ENCODE data around the gene RUBCN. TPM values are rescaled to one million over a fixed set of nuclear protein-coding genes. Genes with fewer than 3 reads are reported as not detected.

RUBCN gene
- polyA plus RNA-seq, 1 of the 3 experiments (the other 2 are of a cell fraction): 14.9 TPM

DNA sequence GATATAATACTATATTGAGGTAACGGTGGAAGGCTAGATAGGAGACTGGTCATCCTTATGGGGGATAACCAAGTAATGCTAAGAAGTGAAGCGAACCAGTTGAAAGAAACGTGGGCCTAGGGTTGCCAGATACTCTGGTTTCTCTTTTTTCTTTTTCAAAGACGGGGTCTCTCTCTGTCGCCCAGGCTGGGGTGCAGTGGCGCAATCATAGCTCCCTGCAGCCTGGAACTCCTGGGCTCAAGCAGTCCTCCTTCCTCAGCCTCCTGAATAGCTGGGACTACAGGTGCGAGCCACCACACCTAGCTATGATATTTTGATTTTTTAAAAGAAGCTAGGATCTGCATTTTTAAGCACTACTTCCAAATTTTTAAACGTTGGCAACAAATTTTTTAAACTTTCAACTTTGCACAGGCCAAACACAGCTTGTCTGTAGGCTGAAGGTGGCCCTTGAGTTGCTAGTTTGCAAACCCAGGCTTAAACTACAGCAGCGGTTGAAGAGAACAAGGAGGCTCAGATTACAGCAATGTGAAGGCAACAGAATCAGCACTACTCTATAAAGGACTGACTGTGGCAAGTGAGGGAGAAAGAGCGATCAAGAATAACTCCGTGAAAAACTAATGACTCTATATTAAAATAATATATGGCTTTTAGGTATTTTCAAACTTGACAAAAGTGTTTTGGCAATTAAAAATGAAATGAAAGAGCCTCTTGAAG, 1.2 kb upstream of the RUBCN start:
- peak overlapping the region; percentile 95 for H3K4me2 ChIP-seq
- POLR2A ChIA-PET: interaction anchor here (0.6 kb wide), 1 partner anchor 11 kb away, joined by 3 read pairs; no protein-coding TSS in a partner anchor
- peak overlapping the region; percentile 79; the same call in 1 of the 2 replicates for H3K9ac ChIP-seq
- H3K4me1 ChIP-seq (ENCODE audit: control insufficient read depth in 1 of 2, insufficient read depth in 2 of 2, low read depth in 1 of 2, low read length in 1 of 2): peaks cover 0 to 10% of the 10 kb centered on the region in 2 experiments; a peak in 1 of 4 replicates
- no peak for DNase-seq
- peaks cover 30% of the 10 kb centered on the region for H3K79me2 ChIP-seq (ENCODE audit: insufficient read depth)
- H3K9me3 ChIP-seq: no peaks in the 10 kb centered on the region
- H3F3A ChIP-seq (replicated peaks; ENCODE audit: insufficient read depth): peaks cover 4% of the 10 kb centered on the region
- TF ChIP-seq, protein P1, sequence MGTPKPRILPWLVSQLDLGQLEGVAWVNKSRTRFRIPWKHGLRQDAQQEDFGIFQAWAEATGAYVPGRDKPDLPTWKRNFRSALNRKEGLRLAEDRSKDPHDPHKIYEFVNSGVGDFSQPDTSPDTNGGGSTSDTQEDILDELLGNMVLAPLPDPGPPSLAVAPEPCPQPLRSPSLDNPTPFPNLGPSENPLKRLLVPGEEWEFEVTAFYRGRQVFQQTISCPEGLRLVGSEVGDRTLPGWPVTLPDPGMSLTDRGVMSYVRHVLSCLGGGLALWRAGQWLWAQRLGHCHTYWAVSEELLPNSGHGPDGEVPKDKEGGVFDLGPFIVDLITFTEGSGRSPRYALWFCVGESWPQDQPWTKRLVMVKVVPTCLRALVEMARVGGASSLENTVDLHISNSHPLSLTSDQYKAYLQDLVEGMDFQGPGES (IDR thresholded peaks at IDR 0.05; ENCODE audit: low read depth, low read length): no peak
- no peaks in the 10 kb centered on the region for H3K9me2 ChIP-seq
- 68% methylated on average over 11 of the region's 11 CpGs for WGBS (ENCODE audit: low lambda C conversion rate)
- H3K27ac ChIP-seq (ENCODE audit: low read depth in 2 of 2, low read length in 1 of 2): peak overlapping the region in 1 of 2 experiments; percentile 73; a peak in 1 of 4 replicates
- peak overlapping the region; percentile 70 to 99 for H3K4me3 ChIP-seq (ENCODE audit: low read depth in 2 of 2, low read length in 1 of 2)
- CTCF ChIA-PET: interaction anchor here (0.9 kb wide), 1 partner anchor 11 kb away, joined by 3 read pairs; the partner anchor contains the start of gene FYTTD1
- H3K36me3 ChIP-seq (replicated peaks in 1 of 2; ENCODE audit: control insufficient read depth in 1 of 2, insufficient read depth in 2 of 2, low read length in 1 of 2): no peaks in the 10 kb centered on the region
- peak overlapping the region; percentile 100 for H2AFZ ChIP-seq (ENCODE audit: low read depth)
- H3K27me3 ChIP-seq (ENCODE audit: insufficient read depth): no peaks in the 10 kb centered on the region
- no peaks in the 10 kb centered on the region for H4K20me1 ChIP-seq (ENCODE audit: insufficient read depth)

DNA sequence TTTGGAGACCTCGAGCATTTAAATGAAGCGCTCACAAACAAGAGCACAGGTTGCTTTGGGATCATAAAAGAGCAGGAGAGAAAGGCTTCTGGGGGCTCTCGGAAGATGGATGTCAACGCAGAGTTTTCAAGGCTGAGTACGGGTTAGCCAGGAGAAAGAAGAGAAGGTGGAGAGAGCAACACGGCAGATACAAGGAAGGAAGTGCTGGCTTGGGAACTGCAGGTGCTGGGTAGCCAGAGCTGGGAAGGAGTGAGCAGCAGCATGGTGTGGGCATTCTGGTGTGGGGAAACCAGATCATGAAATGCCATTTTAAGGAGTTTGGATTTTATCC, 580 bp upstream of the RUBCN start:
- Histone ChIP-seq H3K4me1 (ENCODE audit: control insufficient read depth in 1 of 2, insufficient read depth in 2 of 2, low read depth in 1 of 2, low read length in 1 of 2) (peaks cover 0 to 10% of the 10 kb centered on the region in 2 experiments; a peak in 1 of 4 replicates), H4K20me1 (ENCODE audit: insufficient read depth) (no peaks in the 10 kb centered on the region), H3K4me3 (ENCODE audit: low read depth in 2 of 2, low read length in 1 of 2) (peak overlapping the region; percentile 70 to 99), H3K9ac (peak overlapping the region; percentile 79), H3K27ac (ENCODE audit: low read depth in 2 of 2, low read length in 1 of 2) (peak overlapping the region; percentile 68 to 73; a peak in 3 of 4 replicates), H3K36me3 (replicated peaks in 1 of 2; ENCODE audit: control insufficient read depth in 1 of 2, insufficient read depth in 2 of 2, low read length in 1 of 2) (no peaks in the 10 kb centered on the region), H2AFZ (ENCODE audit: low read depth) (peak overlapping the region; percentile 100), H3F3A (replicated peaks; ENCODE audit: insufficient read depth) (peaks cover 4% of the 10 kb centered on the region), H3K9me2 (no peaks in the 10 kb centered on the region), H3K27me3 (ENCODE audit: insufficient read depth) (no peaks in the 10 kb centered on the region), H3K4me2 (peak overlapping the region; percentile 95), H3K9me3 (no peaks in the 10 kb centered on the region), H3K79me2 (ENCODE audit: insufficient read depth) (peaks cover 36% of the 10 kb centered on the region)
- TF ChIP-seq, protein P2, sequence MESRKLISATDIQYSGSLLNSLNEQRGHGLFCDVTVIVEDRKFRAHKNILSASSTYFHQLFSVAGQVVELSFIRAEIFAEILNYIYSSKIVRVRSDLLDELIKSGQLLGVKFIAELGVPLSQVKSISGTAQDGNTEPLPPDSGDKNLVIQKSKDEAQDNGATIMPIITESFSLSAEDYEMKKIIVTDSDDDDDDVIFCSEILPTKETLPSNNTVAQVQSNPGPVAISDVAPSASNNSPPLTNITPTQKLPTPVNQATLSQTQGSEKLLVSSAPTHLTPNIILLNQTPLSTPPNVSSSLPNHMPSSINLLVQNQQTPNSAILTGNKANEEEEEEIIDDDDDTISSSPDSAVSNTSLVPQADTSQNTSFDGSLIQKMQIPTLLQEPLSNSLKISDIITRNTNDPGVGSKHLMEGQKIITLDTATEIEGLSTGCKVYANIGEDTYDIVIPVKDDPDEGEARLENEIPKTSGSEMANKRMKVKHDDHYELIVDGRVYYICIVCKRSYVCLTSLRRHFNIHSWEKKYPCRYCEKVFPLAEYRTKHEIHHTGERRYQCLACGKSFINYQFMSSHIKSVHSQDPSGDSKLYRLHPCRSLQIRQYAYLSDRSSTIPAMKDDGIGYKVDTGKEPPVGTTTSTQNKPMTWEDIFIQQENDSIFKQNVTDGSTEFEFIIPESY (IDR thresholded peaks at IDR 0.05; ENCODE audit: borderline replicate concordance, low read depth): no peak
- no peak for TF ChIP-seq RCOR1 (IDR thresholded peaks at IDR 0.05; ENCODE audit: low read length)
- TF ChIP-seq FOSL2 (IDR thresholded peaks at IDR 0.05; ENCODE audit: borderline replicate concordance, low read depth): no peak
- no peak for TF ChIP-seq EZH2phosphoT487 (IDR thresholded peaks at IDR 0.05; ENCODE audit: borderline replicate concordance, low read depth)
- ChIA-PET POLR2A (interaction anchor here (0.6 kb wide), 1 partner anchor 12 kb away, joined by 3 read pairs; no protein-coding TSS in a partner anchor), CTCF (interaction anchor here (0.9 kb wide), 1 partner anchor 12 kb away, joined by 3 read pairs; the partner anchor contains the start of gene FYTTD1)
- WGBS (ENCODE audit: low lambda C conversion rate): under 1% methylated on average over 6 of the region's 6 CpGs
- no peak for DNase-seq

Measured in SK-N-SH (cell line).